ENCODE results near the gene CRABP2. TPM values are rescaled to one million over a fixed set of nuclear protein-coding genes. Genes with fewer than 3 reads are reported as not detected.

Gene CRABP2
- polyA plus RNA-seq, 3 donors = 91.7 to 120 (median 92.3) TPM

DNA sequence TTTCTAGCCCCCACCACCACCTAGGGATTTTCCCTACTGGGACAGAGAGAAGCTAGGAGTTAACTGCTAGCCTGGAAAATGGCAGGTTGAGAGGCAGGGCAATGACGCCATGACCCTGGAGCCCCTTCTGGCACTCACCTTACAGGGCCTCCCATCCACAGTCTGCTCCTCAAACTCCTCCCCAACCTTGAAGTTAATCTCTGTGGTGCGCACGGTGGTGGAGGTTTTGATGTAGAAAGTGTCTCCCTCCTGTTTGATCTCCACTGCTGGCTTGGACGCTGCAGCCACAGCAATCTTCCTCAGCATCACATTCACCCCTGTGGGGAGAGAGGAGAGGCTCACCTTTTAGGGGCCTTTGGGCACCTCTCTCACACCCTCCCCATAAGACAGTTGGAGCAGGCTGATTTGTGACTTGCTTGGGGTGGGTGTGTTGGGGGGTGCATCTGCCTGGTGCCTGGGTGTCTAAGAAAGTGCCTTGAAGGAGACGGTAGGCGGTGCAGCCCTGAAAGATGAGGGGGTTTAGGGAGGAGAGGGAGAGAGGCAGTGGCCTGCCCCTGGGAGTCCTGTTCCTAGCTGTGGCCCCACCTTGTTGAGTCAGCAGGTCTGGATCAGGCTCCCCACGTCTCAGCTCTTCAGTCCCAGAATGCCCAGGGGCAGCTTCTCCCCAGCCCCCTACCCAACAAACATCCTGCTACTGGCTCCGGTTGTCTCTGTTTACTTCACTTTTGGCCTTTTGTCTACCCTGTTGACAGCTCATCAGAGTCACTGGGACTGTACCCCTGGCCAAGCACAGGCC is 4.4 kb downstream of the CRABP2 start:
- DNase-seq (ENCODE audit: extremely low read depth in 1 of 11, low read depth in 9 of 11, low spot score in 4 of 11) = no peak

DNA sequence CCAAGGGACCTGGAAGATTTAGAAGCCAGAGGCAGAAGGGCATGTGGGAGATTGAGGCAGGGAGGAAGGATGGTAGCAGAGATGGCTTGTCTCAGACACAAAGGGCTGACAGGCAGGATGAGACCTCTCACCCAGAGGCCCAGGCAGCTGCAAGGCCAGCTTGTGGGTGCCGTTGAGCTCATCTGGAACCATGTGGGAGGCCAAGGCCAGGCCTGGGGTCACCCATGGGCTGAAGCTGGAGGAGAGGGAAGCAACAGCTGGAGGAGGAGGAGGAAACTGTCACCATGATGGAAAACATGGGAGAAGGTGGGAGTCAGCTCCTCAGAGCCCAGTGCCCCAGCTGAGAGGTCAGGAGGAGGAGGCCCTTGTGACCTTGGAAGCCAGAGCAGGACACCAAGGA is 6.4 kb downstream of the CRABP2 start:
- no peak for DNase-seq (ENCODE audit: extremely low read depth in 1 of 11, low read depth in 9 of 11, low spot score in 4 of 11)

DNA sequence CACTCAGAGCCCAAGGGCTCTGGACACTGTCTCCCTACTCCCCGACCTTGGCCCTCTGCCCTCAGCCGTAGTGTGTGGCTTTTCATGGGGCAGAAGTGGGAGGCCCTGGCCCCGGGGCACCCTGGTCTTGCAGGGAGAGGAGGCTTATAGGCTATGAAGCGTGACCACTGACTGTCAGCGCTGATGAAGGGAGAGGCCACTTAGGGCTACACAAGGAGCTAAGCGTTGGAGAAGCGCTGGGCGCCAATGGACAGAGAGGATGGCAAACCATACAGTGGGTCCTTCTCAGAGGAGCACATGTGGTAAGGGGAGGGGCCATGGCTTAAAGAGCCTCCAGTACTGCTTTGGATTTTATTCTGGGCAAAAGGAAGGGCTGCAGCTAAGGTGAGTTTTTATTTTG is 7.9 kb downstream of the CRABP2 start:
- DNase-seq (ENCODE audit: extremely low read depth in 1 of 11, low read depth in 9 of 11, low spot score in 4 of 11) = no peak

DNA sequence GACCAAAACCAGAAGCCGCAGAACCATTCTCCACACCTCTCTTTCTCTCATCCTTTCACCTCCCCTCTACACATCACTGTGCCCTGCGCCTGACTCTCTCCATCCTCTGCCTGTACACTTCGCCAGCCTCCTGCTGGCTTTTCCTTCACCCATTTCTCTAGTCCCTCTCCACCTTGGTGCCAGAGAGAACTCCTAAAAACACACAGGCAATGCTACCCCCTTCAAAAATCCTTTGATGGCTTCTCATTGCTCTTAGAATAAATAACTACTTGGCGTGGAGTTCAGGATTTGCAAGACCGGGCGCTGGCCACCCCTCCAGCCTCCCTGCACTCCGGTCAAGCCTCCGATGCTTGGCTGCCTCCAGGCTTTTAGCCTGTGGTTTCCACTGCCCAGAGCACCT is 8.6 kb downstream of the CRABP2 start:
- DNase-seq (ENCODE audit: extremely low read depth in 1 of 11, low read depth in 9 of 11, low spot score in 4 of 11) = no peak

DNA sequence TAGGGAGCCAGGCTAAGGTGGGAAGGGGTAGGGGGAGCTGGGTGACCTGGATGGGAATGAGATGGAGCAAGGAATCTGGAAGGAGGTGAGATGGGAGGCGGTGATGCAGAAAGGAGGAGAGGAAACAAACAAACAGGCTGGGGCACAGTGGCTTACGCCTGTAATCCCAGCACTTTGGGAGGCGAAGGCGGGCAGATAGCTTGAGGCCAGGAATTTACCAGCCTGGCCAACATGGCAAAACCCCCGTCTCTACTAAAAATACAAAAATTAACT is 10.8 kb downstream of the CRABP2 start:
- no peak for DNase-seq (ENCODE audit: extremely low read depth in 1 of 11, low read depth in 9 of 11, low spot score in 4 of 11)

DNA sequence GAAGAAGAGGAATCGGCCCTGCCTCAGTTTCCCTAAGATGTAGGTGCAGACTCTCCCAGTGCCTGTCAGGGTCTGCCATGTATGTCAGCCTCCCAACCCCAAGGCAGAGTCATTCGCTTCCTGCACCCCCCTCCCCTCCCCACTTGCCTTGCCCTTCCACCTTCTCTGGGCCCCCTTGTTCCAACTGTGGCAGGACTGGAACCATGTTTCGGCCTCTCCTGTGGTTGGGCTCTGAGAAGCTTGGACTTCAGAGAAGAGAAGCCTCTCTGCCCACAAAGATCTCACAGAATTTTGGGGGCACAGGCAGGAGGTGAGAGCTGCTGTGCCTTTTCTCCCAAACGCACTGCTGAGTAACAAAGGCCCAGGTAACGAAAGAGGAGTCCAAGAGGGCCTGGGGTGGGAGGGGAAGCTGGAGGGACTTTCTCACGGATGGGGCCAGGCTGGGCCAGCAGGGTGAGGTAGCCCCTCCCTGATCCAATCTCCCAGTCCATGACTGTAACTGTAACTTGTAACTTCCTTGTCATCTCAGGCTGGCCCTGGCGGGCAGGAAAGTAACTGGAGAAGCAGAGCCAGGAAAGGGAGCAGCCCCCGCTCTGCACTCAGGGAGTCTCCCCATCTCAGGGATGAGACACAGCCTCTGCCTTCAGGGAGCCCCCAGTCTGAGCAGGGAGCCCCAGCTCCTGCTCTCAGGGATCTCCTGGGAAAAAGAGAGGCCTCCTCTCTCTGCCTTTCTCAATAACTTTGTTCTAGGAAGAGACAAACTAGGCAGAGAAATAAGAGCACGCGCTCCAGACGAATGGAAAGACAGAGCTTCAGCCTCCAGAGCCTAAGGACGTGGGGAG is 11.3 kb downstream of the CRABP2 start:
- DNase-seq (ENCODE audit: extremely low read depth in 1 of 11, low read depth in 9 of 11, low spot score in 4 of 11) = no peak

DNA sequence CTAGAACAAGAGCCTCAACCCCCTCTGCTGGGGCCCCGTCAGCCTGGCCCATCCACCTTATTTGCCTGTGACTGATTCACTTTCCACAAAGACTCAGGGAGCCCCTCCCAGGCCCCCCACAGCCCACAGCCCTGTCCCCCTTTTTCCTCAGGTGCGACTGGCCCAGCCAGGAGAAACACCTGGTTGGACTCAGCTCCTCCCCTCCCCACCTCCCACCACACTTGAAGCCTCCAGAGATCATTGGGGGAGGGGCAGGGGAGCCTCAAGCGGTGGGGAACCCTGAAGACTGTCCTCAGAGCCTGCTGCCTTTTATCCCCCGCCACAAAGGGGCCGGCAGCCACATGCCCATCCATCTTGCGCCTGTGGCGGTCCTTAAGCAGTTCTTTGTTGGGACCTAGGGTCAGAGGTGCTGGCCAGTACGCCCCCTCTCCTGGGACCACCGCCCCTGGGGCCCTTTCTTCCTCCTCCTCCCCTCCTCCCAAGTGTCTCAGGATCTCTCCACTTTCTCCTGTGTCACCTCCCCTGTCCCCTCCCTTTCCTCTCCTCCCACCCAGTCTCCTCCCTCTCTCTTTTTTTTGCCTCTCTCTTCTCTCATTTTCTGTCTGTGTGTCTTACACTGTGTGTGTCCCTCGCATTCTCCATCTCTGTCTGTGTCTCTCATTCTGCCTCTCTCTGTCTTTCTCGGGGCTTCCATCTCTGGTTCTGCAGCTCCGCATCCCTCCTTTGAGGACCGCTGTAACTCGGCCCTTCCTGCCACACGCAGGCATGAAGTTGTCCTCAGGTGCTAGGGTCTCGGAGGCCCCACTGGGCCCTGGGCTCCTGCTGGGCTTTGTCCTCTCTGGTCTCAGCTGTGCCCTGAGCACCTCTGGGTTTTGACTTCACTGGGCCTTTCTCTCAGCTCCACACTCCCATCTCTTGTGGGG is 12.2 kb downstream of the CRABP2 start:
- peak in 7 of 11 donors; percentile 60 to 89 (median 83) for DNase-seq (ENCODE audit: extremely low read depth in 1 of 11, low read depth in 9 of 11, low spot score in 4 of 11)

DNA sequence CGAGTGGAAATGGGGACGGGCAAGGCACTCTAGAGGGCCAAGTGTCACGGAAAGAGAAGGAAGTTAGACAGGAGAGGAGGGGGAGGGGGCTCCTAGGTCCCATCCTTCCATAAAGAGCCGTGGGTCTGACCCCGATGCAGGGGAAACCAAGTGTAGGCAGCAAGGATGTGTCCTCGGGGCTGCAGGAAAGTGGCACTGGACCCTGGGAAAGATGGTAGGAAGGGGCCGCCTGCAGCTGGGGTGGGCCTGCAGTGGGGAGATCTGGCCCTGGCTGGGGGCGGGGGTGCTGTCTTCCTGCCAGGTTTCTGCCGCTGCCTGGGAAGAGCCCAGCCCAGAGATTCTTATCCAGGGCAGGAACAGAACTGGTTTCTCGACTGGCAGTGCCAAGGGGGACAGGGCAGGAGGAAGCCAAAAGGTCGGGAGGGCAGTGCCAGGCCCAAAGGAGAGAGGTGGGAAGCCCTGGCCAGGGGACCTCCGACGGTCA is 12.9 kb downstream of the CRABP2 start:
- no peak for DNase-seq (ENCODE audit: extremely low read depth in 1 of 11, low read depth in 9 of 11, low spot score in 4 of 11)

DNA sequence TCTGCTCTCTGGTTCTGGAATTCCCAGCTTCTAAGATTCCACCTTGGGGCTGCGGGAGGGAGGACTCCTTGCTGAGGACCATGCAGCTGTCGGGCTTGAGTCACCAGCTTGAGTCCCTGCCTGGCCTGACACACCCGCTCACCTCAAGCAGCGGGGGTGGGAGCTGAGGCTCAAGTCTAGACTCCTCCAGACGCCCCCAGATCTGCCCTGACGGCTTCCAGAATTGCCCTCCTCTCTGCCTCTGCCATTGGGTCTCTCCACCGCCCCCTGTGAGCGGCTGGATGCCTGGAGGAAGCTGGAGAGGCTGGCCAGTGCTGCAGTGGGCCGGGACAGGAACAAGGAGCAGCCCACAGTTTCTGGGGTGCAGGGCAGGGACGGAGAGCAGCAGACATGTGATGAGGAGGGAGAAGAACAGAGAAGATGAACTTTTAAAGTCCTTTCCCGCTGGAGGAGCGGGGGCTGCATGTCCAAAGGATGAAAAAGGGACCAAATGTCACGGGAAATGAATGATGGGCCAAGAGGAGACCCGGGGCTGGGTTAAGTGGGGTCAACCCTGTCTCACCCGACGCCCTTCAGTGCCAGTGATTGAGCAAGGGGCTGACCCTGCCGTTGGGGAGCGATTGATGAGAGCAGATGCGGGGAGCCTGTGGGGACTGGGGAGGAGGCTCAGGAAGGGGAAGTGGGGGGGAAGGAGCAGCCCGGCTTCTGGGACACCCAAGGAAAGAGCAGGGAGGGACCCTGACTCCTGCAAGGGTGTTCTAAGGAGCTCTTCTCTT is 13.5 kb downstream of the CRABP2 start:
- no peak for DNase-seq (ENCODE audit: extremely low read depth in 1 of 11, low read depth in 9 of 11, low spot score in 4 of 11)

DNA sequence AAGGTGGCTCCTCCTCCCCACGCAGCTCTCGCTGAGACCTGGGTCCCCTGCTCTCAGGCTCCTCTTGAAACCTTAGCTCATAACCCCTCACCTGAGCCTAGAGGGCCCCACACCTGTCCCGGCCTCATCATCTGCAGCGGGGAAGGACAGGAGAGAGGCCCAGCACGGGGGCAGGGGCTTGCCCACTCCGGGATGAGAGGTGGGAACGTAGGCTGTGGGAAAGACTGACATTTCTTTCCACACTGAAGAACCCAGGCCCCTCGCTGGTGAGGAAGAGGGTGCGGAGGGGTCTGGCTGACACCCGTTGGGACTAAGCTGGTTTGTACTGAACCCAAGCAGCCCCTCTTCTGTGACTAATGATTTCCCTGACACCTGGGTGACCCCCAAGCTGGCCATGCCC is 14.2 kb downstream of the CRABP2 start:
- DNase-seq (ENCODE audit: extremely low read depth in 1 of 11, low read depth in 9 of 11, low spot score in 4 of 11) = no peak

DNA sequence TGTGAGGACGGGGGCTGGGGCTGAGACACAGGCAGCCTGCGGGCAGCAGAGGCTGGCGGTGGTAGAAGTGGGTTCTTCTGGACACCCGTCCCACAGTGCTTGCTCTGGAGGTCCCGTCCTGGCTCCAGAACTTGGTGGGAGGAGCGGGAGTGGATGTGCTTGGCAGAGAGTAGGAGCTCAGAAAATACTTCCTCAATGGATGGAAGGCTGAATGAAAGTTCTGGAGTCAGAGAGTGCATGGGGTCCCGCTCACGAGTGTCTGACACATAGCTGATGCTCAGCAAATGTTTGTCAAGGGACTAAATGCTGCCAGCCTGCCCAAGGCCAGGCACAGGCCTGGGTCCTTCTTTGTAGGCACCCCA is 14.7 kb downstream of the CRABP2 start:
- no peak for DNase-seq (ENCODE audit: extremely low read depth in 1 of 11, low read depth in 9 of 11, low spot score in 4 of 11)

DNA sequence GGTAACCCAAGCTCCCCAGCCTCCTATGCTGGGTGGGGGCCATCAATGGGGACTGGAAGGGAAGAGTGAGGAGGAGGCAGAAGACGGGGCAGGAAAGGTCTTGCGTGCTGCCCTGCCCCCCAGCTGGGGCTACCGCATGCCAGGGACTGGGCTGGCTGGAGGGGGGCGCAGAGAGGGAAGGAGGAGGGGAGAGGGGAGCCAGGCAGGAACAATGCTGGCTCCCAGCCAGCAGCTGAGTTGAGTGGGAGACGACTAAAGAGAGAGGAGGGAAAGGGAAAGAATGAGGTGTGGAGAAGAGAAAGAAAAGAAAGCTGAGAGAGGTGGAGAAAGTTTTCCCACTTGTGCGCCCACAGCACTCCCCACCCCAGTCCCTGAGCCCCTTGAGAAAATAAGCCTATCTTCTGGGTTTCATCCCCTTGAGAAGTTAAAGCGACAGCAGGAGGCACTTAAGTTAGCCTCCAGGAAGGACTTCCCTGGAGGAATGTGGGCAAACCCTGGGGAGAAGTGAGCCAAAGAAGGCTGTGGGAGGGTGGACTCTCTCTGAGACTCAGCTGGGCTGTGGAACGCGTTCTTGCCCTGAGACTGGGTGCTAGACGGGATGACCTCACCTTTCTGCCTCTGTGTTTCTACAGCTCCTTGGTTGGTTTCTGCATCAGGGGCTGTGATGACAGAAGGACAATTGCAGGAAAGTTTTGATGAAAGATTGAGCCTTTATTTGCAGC is 15.3 kb downstream of the CRABP2 start:
- DNase-seq (ENCODE audit: extremely low read depth in 1 of 11, low read depth in 9 of 11, low spot score in 4 of 11) = peak in 1 of 11 donors; percentile 72

DNA sequence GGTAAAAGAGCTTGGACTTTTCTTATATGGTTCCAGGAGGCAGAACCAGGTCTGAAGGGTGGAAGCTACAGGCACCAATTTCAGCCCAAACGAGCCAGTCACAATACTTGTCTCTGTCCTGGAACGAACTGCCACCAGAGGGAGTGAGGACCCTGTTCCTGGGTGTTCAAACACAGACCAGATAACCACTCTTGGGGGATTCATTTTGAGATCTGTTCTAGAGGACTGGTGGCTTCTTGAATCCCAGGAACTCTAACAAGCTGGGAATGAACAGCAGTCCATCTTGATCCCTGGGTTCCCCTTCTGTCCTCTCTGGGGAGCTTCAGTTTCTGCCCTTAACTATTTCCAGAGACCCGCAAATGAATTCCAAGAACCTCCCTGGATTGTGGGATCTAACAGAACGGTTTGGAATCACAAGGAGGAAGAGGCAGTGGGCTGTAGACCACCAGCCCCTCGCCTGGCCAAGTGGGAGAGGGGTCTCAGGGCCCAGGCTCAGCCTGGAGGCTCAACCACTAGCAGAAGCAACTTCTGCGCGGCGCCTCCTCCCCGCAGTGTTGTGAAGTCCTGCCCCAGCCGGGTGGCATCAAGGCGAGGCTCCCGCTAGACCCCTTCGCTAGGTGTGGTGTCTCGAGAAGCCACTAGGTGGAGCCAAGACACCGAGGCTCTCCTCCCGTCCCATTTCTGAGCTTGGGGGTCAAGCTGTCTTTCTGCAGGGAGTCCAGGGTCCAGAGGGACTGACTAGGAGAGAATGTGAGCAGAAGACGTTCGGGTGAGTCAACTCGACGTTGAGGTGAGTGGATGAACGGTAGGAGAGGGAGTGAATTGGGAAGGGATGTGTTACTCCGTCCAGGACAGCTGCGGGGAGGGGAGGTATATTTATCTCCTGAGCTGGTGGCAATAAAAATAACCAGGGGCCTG is 16.1 kb downstream of the CRABP2 start:
- DNase-seq (ENCODE audit: extremely low read depth in 1 of 11, low read depth in 9 of 11, low spot score in 4 of 11) = peak in 9 of 11 donors; percentile 80 to 90 (median 86)

DNA sequence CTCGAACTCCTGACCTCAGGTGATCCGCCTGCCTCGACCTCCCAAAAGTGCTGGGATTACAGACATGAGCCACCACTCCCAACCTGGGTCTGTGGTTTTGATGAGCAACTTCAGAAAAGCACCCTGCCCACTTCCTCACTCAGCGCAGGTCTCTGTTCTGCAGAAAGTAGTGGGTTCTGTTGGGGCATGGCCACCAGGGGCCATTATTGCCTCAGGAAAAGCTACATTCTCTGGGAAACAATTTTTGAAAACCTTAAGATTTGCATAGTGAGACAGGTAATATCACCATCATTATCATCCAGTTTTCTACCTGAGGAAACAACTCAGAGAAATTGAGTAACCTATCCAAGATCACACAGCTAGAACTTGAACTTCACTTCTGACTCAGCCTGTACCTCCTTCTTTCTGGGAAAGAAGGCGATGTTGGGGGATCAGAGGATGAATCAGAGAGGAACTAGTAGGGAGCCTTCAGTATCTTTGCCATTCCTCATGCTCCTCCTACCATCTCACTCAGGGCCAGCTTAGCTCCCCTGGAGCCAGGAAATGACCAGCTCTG is 21.1 kb downstream of the CRABP2 start:
- DNase-seq (ENCODE audit: extremely low read depth in 1 of 11, low read depth in 9 of 11, low spot score in 4 of 11) = no peak

DNA sequence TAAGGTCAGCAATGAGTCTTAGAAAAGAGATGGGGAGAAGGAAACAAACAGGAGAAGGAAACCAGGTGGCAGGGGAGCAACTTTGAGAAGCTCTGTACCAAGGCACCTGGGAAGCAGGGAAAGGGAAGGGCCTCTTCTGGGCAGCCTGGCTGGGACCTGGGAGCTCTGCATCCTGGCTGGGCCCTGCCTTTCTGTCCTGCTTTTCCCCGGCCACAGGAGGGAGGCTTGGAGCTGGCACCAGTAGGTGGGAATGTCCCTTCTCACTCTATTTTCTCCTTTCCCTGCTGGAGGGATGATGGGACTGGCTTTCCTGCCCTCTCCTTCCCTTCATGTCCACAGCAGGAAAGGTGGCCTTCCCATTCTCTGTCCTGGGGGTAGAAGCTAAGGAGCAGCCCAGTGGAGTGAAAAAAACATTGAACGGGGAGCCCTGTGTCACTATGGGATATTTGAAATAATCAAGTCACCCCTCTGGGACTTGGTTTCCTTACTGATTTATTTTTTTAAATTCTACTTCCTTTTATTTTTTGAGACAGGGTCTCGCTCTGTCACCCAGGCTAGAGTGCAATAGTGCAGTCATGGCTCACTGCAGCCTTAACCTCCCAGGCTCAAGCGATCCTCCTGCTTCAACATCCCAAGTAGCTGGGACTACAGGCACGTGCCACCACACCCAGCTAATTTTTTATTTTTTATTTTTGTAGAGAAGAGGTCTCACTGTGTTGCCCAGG is 23.1 kb downstream of the CRABP2 start:
- DNase-seq (ENCODE audit: extremely low read depth in 1 of 11, low read depth in 9 of 11, low spot score in 4 of 11) = no peak

Measured in renal cortex interstitium (tissue), 11 donors.